ENCODE data around the gene FBXO42.

FBXO42 gene

DNA sequence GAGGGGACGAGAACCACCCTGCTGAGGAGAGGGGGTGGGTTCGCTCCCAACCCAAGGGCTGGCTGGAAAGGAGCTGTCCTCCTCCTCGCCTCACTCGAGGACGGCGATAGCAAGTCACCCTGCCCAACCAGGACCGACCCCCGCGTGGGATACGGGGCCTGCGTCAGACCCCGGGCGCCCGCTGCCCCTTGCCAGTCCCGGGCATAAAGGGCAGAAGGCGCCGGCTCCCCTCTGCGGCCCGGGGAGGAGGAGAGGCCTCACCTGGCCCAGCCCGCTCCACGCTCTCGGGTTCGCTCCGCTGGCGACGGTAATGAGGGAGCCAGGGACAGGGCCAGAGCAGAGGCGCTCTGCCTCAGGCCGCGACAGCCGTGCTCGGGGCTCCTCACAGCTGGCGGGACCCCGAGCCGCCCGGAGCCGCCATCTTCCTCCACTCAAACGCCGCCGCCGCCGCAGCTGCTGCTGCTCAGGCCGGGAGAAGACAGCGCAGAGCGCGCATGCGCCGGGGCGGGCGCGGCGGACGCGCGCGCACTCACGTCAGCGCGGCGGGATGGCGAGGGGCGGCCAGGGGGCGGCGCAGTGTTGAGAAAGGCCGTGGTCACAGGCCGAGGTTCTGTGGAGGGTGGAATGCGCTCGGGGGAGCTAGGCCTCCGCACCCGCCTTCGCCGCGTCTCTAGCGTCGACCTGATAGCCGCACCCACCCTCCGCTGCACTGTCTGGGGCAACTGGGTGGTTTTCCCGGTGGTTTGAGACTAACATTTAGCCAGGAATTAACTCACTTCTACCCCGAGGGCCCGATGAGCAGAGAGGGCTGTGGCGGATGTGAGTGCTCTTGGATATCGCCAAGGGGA, at the start of gene FBXO42:
Gene FBXO42, minus strand, starts transcription at position 487 of the 848 bp plus-strand sequence. CDS start 37,062 bp downstream, outside the sequence.
- DNase-seq (ENCODE audit: low read depth in 2 of 2): peak; percentile 89 to 90

DNA sequence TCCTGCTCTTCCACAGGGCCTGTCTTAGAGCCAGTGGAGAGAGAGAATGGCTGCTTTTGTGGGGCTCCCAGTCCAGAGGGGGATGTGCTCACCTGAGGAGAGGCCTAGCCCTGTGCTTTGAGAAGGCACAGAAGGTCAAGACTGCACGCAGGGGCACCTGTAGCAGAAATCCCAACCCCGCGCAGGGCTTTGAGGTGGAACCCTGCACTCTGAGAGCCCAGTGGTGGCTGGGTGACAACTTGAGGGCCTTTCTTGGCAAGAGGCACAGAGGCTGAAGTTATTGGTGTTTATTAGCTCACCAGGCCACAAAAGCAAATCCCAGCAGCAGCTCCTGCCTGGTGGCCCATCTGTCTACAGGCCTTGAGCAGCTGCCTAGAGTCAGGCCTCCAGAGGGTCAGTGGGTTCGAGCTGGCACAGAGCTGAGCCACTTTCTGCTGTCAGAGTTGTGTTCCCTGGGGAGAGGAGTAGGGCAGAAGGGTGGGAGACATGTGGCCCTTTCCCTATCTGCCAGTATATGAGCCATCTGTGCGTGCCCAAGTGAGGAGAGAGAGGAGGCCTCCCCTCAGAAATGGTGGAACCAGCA, 46.2 kb upstream of the FBXO42 start:
- no peak for DNase-seq (ENCODE audit: low read depth in 2 of 2)

DNA sequence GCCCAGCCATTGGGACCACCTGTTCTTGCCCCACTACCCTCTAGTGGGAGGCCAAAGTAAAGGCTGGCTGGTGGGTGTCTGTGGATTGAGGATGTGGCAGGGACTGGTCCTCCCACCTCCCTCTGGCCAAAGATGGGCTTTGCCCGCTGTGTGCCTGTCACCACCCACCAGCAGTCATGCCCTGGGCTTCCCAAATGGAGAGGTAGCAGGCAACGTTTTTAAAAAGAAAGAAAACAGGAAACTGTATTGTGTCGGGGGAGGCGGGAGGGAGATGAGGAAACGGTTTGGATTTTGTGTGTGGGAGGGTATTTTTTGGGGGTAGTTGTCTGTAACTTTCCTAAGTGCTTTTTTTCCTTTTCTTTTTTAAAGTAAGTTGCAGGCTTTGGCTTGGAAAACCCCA, 44.8 kb upstream of the FBXO42 start:
- DNase-seq (ENCODE audit: low read depth in 2 of 2): no peak

DNA sequence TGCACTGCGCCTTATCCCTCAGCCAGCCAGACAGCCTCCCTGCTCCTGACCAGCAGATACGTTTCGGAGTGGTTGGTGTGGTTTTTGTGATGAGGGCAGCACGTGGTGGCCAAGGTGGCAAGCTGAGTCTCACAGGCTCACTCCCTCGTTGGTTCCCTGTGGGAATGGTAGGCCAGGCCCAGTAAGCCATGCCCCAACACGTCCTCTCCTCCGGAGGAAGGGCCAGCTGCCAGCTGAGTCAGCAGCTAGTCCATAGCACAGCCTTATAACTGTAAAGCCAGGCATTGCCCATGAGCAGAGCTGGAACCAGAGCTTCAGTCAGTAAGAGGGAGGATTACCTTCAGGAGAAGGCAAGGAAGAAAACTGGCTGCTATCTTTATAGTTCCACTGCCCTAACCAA, 44.3 kb upstream of the FBXO42 start:
- no peak for DNase-seq (ENCODE audit: low read depth in 2 of 2)

DNA sequence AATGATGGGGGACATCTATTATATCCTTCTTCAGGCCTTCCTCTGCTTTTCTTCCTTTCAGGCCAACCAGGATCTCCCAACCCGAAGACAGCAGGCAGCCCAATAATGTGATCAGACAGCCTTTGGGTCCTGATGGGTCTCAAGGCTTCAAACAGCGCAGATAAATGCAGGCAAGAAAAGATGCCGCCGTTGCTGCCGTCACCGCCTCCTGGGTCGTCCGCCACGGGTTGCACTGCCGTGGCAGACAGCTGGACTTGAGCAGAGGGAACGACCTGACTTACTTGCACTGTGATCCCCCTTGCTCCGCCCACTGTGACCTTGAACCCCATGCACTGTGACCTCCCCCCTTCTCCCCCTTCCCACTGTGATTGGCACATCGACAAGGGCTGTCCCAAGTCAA, 42.7 kb upstream of the FBXO42 start:
- no peak for DNase-seq (ENCODE audit: low read depth in 2 of 2)

DNA sequence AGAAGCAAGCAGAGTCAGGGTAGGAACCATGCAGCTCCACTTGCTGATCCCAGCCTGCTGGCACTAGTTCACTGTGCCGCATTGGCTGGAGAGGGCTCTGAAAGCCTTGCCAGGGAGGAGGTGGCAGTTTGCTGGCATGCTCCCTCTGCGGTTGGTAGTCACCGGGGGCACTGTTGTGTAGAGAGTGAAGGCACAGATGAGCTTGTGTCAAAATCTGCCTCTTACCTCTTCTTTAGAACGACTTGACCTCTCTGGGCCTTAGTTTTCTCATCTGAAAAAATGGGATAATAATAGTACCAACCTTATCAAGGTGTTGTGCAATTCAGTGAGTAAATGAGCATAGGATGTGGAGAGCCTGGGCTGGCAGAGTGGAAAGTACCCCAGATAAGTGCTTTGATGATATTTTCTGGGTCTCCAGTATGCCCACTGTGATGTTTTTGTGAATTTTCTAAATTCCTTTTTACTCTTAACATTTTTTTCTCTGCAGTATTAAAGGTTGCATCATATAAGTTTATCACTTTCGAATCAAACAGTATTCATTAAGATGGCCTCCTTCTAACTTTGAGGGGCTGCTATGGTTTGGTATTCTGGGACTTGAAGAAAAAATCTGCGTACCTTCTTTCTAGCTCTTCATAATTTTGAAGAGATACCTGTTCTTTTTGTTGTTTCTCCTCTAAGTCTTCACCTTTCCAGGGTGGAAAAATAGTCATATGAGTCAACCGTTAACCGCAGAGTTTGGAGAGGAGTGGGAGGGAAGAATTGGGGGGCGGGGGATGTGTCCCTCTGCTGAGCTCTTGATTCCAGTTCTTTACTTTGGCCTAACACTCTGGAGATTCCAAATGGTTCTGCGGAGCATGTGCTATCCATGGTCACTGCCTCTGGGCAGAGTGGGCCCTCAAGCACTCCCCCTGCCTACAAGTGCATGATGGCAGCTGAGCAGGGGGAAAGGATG, 41.6 kb upstream of the FBXO42 start:
- no peak for DNase-seq (ENCODE audit: low read depth in 2 of 2)

DNA sequence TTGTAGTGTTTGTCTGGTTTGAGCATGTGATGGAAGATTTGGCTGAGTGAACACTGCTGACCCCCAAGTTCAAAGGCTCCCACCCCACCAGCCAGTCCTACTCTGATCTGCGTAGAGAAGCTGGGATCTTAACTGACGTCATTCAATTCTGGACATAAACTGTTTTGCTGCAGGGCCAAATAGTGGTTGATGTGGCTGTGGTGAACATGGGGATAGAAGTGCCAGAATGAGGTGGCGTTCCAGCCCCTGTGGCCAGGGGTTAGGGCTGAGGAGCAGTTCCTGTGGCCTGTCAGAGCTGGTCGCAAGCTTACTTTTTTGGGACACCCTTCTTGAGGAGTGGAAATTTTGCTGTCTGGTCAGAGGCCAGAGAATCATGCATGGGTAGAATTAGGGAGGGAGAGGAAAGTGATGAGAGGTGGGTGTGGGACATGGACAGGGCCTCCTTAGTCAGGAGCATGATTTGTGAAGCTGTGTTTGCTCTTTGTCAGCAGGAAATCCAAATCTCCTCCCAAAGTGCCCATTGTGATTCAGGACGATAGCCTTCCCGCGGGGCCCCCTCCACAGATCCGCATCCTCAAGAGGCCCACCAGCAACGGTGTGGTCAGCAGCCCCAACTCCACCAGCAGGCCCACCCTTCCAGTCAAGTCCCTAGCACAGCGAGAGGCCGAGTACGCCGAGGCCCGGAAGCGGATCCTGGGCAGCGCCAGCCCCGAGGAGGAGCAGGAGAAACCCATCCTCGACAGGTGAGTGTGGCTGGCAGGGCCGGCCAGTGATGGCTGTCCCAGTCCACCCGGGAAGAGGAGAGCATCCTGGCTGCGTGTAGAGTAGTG, 40.7 kb upstream of the FBXO42 start:
- DNase-seq (ENCODE audit: low read depth in 2 of 2): no peak

DNA sequence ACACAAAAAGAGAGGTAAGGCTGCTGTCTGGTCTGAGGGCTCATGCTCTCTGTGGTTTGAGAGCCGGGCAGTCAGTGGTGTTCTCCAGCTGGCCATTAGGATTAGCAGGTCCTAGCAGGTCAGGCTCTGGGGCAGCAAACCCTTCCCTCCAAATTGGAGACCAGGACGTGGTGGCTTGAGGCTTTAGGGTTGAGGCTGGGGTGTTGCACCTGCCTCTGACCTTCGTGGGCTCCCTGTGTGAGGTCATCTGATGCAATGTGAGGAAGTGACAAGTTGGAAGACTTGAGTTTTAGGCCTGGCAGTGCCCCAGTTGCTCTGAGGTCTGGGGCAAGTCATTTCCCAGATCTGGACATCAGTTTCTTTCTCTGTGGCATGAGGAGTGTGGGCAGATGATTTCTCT, 39.1 kb upstream of the FBXO42 start:
- DNase-seq (ENCODE audit: low read depth in 2 of 2): peak in 1 of 2 donors; percentile 9

DNA sequence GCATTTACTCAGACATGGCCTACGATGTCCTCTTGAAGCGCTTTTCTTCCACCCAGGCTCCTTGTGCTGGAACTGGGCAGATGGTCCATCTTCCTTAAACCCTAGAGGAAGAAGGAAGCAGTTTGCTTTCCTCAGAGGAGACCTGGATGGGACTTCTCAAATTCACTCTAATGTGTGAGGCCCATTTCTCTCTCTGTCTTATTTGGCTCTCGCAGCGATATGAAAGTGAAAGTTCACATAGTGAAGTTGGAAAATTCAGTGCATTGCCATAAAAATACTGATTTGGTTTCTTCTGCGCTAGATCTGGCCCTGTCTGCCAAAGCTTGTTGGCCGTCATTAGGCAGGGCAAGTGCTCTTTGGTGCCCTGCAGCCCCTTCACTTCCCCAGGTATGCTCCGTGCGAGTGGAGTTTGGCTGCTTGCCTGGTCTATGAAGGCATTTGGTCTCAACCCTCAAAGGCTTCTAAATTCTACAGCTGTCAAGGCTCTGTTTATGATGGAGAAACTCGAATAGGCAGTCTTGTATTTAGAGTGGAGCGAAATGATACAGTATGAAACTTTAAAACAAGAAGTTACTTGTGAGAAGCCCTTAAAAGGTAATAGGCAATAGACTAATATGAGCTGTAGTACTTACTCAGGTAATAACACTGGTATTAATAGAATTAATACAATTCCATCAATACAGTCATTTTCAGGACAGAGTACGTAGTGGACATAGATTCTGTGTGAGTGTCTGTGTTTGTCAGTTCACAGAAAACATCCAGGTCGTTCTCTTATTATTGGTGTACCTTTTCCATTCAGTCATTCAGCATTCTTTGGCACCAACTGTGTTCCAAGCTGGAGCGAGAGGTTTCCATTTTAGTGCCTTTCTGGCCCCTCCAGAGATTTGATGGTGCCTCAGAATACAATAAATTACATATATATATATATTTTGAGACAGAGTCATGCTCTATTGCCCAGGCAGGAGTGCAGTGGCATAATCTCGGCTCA, 35.2 kb upstream of the FBXO42 start:
- no peak for DNase-seq (ENCODE audit: low read depth in 2 of 2)

DNA sequence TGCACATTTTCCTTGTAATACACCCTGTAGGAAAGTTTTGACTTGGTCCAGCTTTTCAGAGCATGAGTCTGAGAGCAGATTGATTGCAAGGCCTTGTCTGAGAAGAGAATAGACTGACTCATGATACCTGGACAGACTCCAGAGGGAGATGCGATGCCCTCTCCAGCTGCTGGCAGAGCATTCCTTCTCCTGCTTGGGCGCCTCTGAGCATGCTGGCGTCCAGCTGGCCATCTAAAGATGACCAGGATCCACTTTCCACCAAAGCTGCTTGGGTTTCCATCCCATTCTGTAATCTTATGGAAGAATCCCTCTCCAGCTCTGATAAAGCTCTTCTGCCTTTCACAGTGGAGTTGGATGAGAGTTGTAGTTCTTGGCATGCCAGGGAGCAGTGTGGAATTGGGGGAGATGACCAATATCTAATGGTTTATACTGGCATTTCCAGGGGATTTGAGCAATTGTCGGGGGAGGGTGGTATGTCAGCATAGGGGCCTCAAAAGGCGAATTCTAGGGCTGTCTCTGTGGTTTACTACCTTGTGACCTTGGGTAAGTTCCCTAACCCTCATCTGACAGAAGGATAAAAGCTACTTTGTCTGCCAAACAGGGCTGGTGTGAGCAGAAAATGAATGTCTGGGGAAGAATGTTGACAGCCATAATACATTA, 34.3 kb upstream of the FBXO42 start:
- no peak for DNase-seq (ENCODE audit: low read depth in 2 of 2)

DNA sequence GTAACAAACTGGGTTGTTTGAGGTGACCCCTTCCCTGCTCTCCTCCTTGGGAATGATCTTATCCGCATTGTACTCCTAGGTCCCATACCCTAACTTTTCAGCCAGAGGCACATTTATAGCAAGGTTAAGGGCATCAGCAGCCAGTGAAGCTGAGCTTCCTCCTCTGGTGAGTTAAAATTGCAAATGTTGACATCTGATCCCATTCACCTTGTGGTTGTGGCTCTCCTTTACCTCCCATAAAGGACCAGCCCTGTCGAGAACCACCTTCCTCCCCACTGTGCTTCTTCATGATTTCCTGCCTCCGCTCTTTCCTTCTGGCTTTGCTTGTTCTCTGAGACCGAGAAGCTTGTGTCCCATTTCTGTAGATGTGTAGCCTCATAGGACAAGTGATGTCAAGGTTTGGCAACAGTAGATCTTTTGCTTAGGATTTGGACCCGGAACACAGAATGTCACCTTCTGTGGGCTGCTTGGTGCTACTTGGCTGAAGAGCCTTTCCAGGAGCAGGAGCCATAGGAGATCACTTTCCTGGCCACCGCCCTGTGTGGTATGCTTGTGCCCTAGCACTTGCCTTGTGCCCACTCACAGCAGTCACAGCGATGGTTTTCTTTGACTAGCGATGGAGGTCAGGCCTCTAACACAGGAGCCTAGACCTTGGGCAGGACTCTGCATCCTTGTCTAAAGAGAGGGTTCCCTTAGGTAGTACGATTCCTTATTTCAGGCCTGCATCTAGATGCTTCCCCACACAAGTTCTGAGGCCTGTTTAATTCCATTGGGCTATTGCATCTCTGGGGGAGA, 33.6 kb upstream of the FBXO42 start:
- no peak for DNase-seq (ENCODE audit: low read depth in 2 of 2)

DNA sequence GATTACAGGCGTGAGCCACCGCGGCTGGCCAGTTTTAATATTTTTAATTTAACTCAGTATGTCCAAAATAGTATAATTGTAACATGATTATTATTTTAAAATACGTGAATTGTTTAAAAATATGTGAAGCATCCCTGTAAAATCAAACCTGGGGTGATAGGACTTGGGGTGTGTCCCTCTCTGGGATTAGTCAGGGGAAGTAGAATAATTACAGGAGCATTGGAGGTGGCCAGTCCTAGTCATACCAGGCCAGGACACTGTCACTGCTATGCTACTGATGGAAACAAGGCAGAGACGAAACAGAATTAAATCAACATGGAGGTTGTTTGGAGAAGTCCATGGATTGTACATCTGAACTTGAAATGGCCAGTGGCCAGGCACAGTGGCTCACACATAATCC, 31.6 kb upstream of the FBXO42 start:
- no peak for DNase-seq (ENCODE audit: low read depth in 2 of 2)

DNA sequence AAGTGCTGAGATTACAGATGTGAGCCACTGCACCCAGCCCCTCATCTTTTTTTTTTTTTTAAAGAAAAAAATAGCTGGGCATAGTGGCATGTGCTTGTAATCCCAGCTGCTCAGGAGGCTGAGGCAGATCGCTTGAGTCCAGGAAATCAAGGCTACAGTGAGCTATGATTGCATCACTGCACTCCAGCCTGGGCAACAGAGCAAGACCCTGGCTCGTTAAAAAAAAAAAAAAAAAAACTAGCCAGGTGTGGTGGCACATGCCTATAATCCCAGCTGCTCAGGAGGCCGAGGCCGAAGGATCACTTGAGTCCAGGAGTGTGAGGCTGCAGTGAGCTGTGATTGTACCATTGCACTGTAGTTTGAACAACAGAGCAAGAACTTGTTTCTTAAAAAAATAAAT, 28.6 kb upstream of the FBXO42 start:
- DNase-seq (ENCODE audit: low read depth in 2 of 2): no peak

DNA sequence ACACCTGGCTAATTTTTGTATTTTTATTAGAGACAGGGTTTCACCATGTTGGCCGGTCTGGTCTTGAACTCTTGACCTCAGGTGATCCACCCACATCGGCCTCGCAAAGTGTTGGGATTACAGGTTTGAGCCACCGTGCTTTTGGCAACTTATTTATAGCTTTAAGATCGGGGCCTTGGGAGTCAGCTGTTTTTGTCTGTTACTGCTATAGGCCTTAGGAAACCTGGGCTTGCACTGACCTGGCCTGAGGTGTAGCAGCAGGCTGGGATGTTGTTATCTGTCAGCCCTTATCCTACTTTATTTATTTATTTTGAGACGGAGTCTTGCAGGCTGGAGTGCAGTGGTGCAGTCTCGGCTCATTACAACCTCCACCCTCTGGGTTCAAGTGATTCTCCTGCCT, 26.2 kb upstream of the FBXO42 start:
- no peak for DNase-seq (ENCODE audit: low read depth in 2 of 2)

DNA sequence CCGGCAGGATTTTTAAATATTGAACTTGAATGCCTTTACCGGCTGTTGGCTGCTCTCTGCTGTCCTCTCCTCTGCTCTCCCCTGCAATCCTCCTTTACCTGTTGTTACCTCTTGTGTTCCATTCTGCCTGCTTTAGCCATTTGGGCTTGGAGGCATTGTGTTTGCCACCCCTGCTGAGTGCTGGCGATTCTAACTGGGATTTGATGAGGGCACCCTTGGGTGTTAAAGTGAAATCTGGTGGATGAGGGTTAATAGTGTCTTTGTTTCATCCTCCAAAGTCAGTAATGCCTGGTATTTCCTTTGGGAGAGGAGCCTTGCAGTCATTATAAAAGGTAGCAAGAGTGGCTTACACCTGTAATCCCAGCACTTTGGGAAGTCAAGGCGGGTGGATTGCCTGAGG, 24.7 kb upstream of the FBXO42 start:
- no peak for DNase-seq (ENCODE audit: low read depth in 2 of 2)

DNA sequence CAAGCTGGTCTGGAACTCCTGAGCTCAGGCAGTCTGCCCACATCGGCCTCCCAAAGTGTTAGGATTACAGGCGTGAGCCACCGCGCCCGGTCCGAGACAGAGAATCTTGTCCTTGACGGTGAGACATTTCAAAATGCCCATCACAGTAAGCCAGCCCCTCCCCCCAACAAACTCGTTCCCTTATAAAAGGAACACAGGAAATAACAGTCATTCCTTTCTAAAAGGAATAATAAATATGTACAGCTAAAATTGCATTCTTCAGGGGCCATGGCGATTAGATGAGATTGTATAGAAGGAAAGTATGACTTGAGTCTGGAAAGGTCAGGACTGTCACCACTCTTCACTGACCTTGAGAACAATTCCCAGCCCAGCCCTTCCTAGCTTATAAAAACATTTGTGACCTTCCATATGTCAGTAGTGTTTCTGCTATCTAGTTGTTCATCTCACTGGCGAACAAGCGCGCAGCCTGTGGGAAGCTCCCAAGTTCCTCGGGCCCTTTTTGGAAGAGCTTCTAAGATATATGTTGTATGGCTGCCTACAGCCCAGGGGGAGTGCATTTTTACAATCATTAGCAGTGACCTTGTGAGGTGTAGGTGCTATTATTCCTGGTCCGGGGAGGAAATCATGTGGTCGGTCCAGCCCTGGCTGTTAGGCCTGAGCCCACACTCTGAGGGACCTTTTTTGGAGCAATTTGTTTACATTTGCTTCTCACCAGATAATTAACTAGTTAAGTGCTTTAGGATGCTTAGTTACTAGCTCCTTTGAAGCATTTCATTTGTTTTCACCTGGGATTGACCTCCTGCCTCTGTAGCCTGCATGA, 23.5 kb upstream of the FBXO42 start:
- no peak for DNase-seq (ENCODE audit: low read depth in 2 of 2)

DNA sequence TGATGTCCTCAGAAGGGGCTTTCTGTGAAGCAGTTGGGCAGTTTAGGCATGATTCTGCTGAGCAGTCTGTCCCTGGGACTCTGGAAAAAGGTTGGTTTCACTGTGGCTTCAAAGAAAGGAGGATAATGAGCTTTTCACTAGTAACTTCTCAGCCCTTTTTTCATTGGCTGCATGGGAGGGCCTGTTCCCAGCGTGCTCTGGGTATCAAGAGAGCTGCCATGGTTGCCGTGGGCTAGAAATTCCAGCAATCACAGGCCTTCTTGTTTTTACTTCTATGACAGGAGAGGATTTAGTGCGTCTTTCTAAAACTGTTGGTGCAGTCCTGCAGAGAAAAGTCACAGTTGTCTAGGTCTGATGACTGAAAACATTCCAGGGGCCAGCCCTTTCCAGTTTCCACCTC, 22.0 kb upstream of the FBXO42 start:
- DNase-seq (ENCODE audit: low read depth in 2 of 2): no peak
